B cell (primary cell): ENCODE measurements around the gene COG8. TPM values are rescaled to one million over a fixed set of nuclear protein-coding genes. Genes with fewer than 3 reads are reported as not detected.

Experiments used
- ATAC-seq: fragments of 200-7000 bp; cut with Tn5 transposase; one replicate; pipeline ENCODE4 v1.10.0; 2021; ENCODE audit warnings: low read depth, mild to moderate bottlenecking, moderate number of reproducible peaks, moderate library complexity
- CTCF ChIA-PET: fragments of 350-600 bp; sonication (Branson Sonifier 250); formaldehyde crosslinking; loops from one replicate; lab custom pipeline; 2021; ENCODE audit warnings: antibody characterized with exemption, inconsistent platforms; lab: Charles Lee
- POLR2A ChIA-PET: fragments of 350-600 bp; sonication (Branson Sonifier 250); formaldehyde crosslinking; loops from one replicate; lab custom pipeline; 2021; ENCODE audit warnings: antibody characterized with exemption; lab: Charles Lee
- DNase-seq: peaks from one replicate; pipeline ENCODE4 v3.0.0; 2013
- H2AFZ ChIP-seq: 2 replicates; pipeline ENCODE4 v1.6.1; 2012; ENCODE audit warnings: mild to moderate bottlenecking, low read depth, low read length; ENCODE audit not compliant: insufficient read depth, poor library complexity, severe bottlenecking
- H3K27ac ChIP-seq, 2 donors: 1 replicate in 1 of 2; 2 replicates in 1 of 2; pipeline ENCODE4 v1.5.1; 2012 to 2013; ENCODE audit warnings: low read length in 2 of 2, mild to moderate bottlenecking in 2 of 2, moderate library complexity in 1 of 2
- H3K27me3 ChIP-seq, 4 experiments: fragments of 200-600 bp in 1 of 4; sonication (generic) in 1 of 4; replicated peaks in 1 of 4; 1 replicate in 2 of 4; 2 replicates in 2 of 4; pipeline versions ENCODE4 v1.6.1 to v1.7.0; 2013 to 2016; ENCODE audit warnings: low read length in 3 of 4, mild to moderate bottlenecking in 2 of 4, mixed read lengths in 1 of 4, moderate library complexity in 1 of 4; ENCODE audit not compliant: insufficient read depth in 4 of 4, control insufficient read depth in 3 of 4; ENCODE audit errors: control extremely low read depth in 1 of 4
- H3K36me3 ChIP-seq, 2 experiments: replicated peaks in 1 of 2; 1 replicate in 1 of 2; 2 replicates in 1 of 2; pipeline versions ENCODE4 v1.6.1 to v1.7.1; 2013; ENCODE audit warnings: low read length in 1 of 2; ENCODE audit not compliant: insufficient read depth in 2 of 2, control insufficient read depth in 1 of 2; ENCODE audit errors: control extremely low read depth in 1 of 2, extremely low read depth in 1 of 2
- H3K4me1 ChIP-seq, 2 donors: fragments of 200-600 bp in 1 of 2; sonication (generic) in 1 of 2; 1 replicate in 1 of 2; 2 replicates in 1 of 2; pipeline versions ENCODE4 v1.5.1 to v1.6.1; 2013 to 2017; ENCODE audit warnings: low read length in 2 of 2; ENCODE audit not compliant: control insufficient read depth in 2 of 2, insufficient read depth in 2 of 2
- H3K4me2 ChIP-seq: replicated peaks from 2 replicates; pipeline ENCODE3; 2012; ENCODE audit warnings: mild to moderate bottlenecking, low read depth, low read length; ENCODE audit not compliant: poor library complexity, severe bottlenecking
- H3K4me3 ChIP-seq, 5 experiments: fragments of 200-600 bp in 1 of 5; sonication (generic) in 1 of 5; 1 replicate in 3 of 5; 2 replicates in 2 of 5; pipeline versions ENCODE4 v1.5.1 to v1.7.0; 2011 to 2016; ENCODE audit warnings: low read length in 4 of 5, mild to moderate bottlenecking in 4 of 5, low read depth in 2 of 5, control low read depth in 1 of 5, moderate library complexity in 1 of 5; ENCODE audit not compliant: insufficient read depth in 1 of 5; ENCODE audit errors: control extremely low read depth in 1 of 5, extremely low read depth in 1 of 5
- H3K79me2 ChIP-seq: fragments of 200-600 bp; sonication (generic); one replicate; pipeline ENCODE4 v1.6.0; 2016; ENCODE audit warnings: low read length; ENCODE audit not compliant: control insufficient read depth, insufficient read depth
- H3K9ac ChIP-seq: fragments of 200-600 bp; sonication (generic); 2 replicates; pipeline ENCODE4 v1.6.1; 2017; ENCODE audit warnings: mild to moderate bottlenecking, low read length, moderate library complexity
- H3K9me3 ChIP-seq, 3 donors: one replicate each; pipeline versions ENCODE4 v1.6.1 to v1.7.1; 2013; ENCODE audit warnings: low read length in 2 of 3; ENCODE audit not compliant: control insufficient read depth in 2 of 3, insufficient read depth in 1 of 3; ENCODE audit errors: control extremely low read depth in 1 of 3
- H4K20me1 ChIP-seq: 2 replicates; pipeline ENCODE4 v1.6.0; 2012; ENCODE audit warnings: mild to moderate bottlenecking, low read length; ENCODE audit not compliant: insufficient read depth, control insufficient read depth, poor library complexity, severe bottlenecking
- H3K27ac Mint-ChIP-seq: one replicate; pipeline ENCODE4 v1.8.0; 2021; ENCODE audit warnings: mixed read lengths
- H3K27me3 Mint-ChIP-seq: one replicate; pipeline ENCODE4 v1.8.0; 2021; ENCODE audit warnings: mixed read lengths
- H3K4me1 Mint-ChIP-seq: one replicate; pipeline ENCODE4 v1.8.0; 2021; ENCODE audit warnings: mixed read lengths
- H3K4me3 Mint-ChIP-seq: one replicate; pipeline ENCODE4 v1.8.0; 2021; ENCODE audit warnings: mixed read lengths
- H3K9me3 Mint-ChIP-seq: one replicate; pipeline ENCODE4 v1.8.0; 2022; ENCODE audit warnings: mixed read lengths; ENCODE audit not compliant: insufficient read depth
- EZH2 ChIP-seq: IDR thresholded peaks from 2 replicates; pipeline ENCODE4 v1.6.1; 2012; ENCODE audit warnings: borderline replicate concordance, low read depth, mild to moderate bottlenecking, moderate library complexity, low read length; ENCODE audit not compliant: insufficient read depth, poor library complexity, severe bottlenecking
- WGBS: methylation state at CpG from one replicate; pipeline ENCODE4 v1.1.5; 2013; ENCODE audit warnings: missing lambda C conversion rate; ENCODE audit not compliant: insufficient coverage; 5-methylcytosine and 5-hydroxymethylcytosine counted together
- intact Hi-C: fragments of 100-400 bp; cut with micrococcal nuclease; formaldehyde crosslinking; loops from one replicate; pipeline ENCODE4 v1.10.0; 2022
- polyA plus RNA-seq: library from polyadenylated mRNA; depleted of rRNA; stranded (reverse); fragments of >200 nt; gene quantifications from 2 replicates; pipeline ENCODE4 v1.2.3, GENCODE V29; 2012
- total RNA-seq, 2 donors: library from RNA; stranded (reverse); fragments of 120-200 nt in 1 of 2; gene quantifications; 1 replicate in 1 of 2; 2 replicates in 1 of 2; pipeline versions ENCODE4 v1.2.3 to v1.2.4, GENCODE V29; 2013 to 2022
- TF ChIP-seq, protein P1 (sequence below): fragments of 200-600 bp; IDR thresholded peaks from one replicate; pipeline ENCODE4 v1.8.0; 2022; ENCODE audit warnings: antibody characterized with exemption, mild to moderate bottlenecking

COG8 gene
- total and polyA plus RNA-seq, 2 donors (not counting 1 experiment from before 2014, with no cell fraction given), result 34.4 to 61.6 TPM

- no peak overlapping the region for H2AFZ ChIP-seq
- H3K27me3 Mint-ChIP-seq, result no peaks in the 10 kb centered on the region
- intact Hi-C loops, result no loop called here
- no peak overlapping the region for H3K27ac Mint-ChIP-seq
- H4K20me1 ChIP-seq, result peaks cover 6% of the 10 kb centered on the region
- H3K27me3 ChIP-seq, result no peaks in the 10 kb centered on the region
- peaks cover 12% of the 10 kb centered on the region for H3K4me1 Mint-ChIP-seq
- no CpG with 5 or more reads among the region's 1 CpG for WGBS
- ChIA-PET POLR2A (no interaction called here), CTCF (no interaction called here)
- ATAC-seq, result no peak
- no peak overlapping the region for H3K4me2 ChIP-seq
- TF ChIP-seq, protein P1, sequence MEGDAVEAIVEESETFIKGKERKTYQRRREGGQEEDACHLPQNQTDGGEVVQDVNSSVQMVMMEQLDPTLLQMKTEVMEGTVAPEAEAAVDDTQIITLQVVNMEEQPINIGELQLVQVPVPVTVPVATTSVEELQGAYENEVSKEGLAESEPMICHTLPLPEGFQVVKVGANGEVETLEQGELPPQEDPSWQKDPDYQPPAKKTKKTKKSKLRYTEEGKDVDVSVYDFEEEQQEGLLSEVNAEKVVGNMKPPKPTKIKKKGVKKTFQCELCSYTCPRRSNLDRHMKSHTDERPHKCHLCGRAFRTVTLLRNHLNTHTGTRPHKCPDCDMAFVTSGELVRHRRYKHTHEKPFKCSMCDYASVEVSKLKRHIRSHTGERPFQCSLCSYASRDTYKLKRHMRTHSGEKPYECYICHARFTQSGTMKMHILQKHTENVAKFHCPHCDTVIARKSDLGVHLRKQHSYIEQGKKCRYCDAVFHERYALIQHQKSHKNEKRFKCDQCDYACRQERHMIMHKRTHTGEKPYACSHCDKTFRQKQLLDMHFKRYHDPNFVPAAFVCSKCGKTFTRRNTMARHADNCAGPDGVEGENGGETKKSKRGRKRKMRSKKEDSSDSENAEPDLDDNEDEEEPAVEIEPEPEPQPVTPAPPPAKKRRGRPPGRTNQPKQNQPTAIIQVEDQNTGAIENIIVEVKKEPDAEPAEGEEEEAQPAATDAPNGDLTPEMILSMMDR, result no peak
- TF ChIP-seq EZH2, result no peak
- H3K9me3 ChIP-seq, result peaks cover 0 to 6% (median 0%) of the 10 kb centered on the region in 3 donors
- peaks cover 8% of the 10 kb centered on the region for H3K79me2 ChIP-seq
- no peak for DNase-seq
- no peak overlapping the region for H3K27ac ChIP-seq
- H3K9ac ChIP-seq, result no peak overlapping the region
- H3K4me3 Mint-ChIP-seq, result no peak overlapping the region
- no peak overlapping the region for H3K4me3 ChIP-seq
- H3K9me3 Mint-ChIP-seq, result no peaks in the 10 kb centered on the region
- H3K36me3 ChIP-seq, result no peaks in the 10 kb centered on the region
- H3K4me1 ChIP-seq, result peaks cover 7 to 11% of the 10 kb centered on the region in 2 donors
Observed at GRCh38 chr16:69307091-69307490, 32.3 kb downstream of the COG8 start.

GRCh38 chr16:69306031-69306430, 33.3 kb downstream of the COG8 start:
- intact Hi-C loops, result no loop called here

More at GRCh38 chr16:69306031-69306430, 33.3 kb downstream of the COG8 start:
- ChIA-PET CTCF (interaction anchor here (0.6 kb wide), 1 partner anchor 23 kb away, joined by 3 read pairs; no protein-coding TSS in a partner anchor), POLR2A (no interaction called here)
- Histone ChIP-seq H3K4me2 (no peak overlapping the region), H3K4me1 (peaks cover 3 to 6% of the 10 kb centered on the region in 2 donors), H3K36me3 (no peaks in the 10 kb centered on the region), H3K27me3 (no peaks in the 10 kb centered on the region), H3K9me3 (peaks cover 0 to 6% (median 0%) of the 10 kb centered on the region in 3 donors), H3K79me2 (no peaks in the 10 kb centered on the region), H2AFZ (no peak overlapping the region), H4K20me1 (no peaks in the 10 kb centered on the region), H3K27ac (no peak overlapping the region), H3K9ac (no peak overlapping the region), H3K4me3 (no peak overlapping the region)
- H3K9me3 Mint-ChIP-seq, result no peaks in the 10 kb centered on the region
- peaks cover 6% of the 10 kb centered on the region for H3K4me1 Mint-ChIP-seq
- H3K27me3 Mint-ChIP-seq, result no peaks in the 10 kb centered on the region
- ATAC-seq (no peak), DNase-seq (no peak)
- TF ChIP-seq EZH2, result no peak
- TF ChIP-seq, protein P1, result no peak
- WGBS, result no CpG with 5 or more reads among the region's 1 CpG
- no peak overlapping the region for H3K4me3 Mint-ChIP-seq
- H3K27ac Mint-ChIP-seq, result no peak overlapping the region
